Suprapubic skin (tissue), 4 donors: ENCODE data around the gene ZNF543. TPM values are rescaled to one million over a fixed set of nuclear protein-coding genes. Genes with fewer than 3 reads are reported as not detected.
A peak's percentile ranks its signal among the peaks of the same experiment; 100 is the strongest.

Source experiments
- DNase-seq, 2 donors: peaks; one replicate each; pipeline ENCODE4 v3.0.0-alpha.2; 2019; ENCODE audit warnings: low spot score in 2 of 2
- H3K27ac ChIP-seq: fragments of 200-600 bp; sonication (generic); one replicate; pipeline ENCODE4 v1.5.1; 2019
- H3K27me3 ChIP-seq: fragments of 200-600 bp; sonication (generic); one replicate; pipeline ENCODE4 v1.5.1; 2019
- H3K36me3 ChIP-seq: fragments of 200-600 bp; sonication (generic); one replicate; pipeline ENCODE4 v1.5.1; 2019
- H3K4me1 ChIP-seq: fragments of 200-600 bp; sonication (generic); one replicate; pipeline ENCODE4 v1.5.1; 2019
- H3K4me3 ChIP-seq: fragments of 200-600 bp; sonication (generic); one replicate; pipeline ENCODE4 v1.5.1; 2019; ENCODE audit warnings: mild to moderate bottlenecking
- H3K9me3 ChIP-seq: fragments of 200-600 bp; sonication (generic); one replicate; pipeline ENCODE4 v1.5.1; 2019
- CTCF ChIP-seq, 2 donors: fragments of 200-600 bp in 1 of 2; fragments of 450-650 bp in 1 of 2; sonication (generic) in 1 of 2; IDR thresholded peaks; one replicate each; pipeline ENCODE4 v1.5.1; 2016 to 2019; ENCODE audit warnings: antibody characterized with exemption in 2 of 2, mild to moderate bottlenecking in 1 of 2, moderate library complexity in 1 of 2
- EP300 ChIP-seq: sonication (generic); formaldehyde crosslinking; IDR thresholded peaks from one replicate; pipeline ENCODE4 v1.6.1; 2017; ENCODE audit warnings: antibody characterized with exemption
- POLR2A ChIP-seq, 2 donors: fragments of 450-650 bp; IDR thresholded peaks; one replicate each; pipeline ENCODE4 v1.6.1; 2017; ENCODE audit warnings: antibody characterized with exemption in 2 of 2, mild to moderate bottlenecking in 2 of 2, moderate library complexity in 2 of 2
- POLR2AphosphoS5 ChIP-seq, 3 donors: sonication (generic); formaldehyde crosslinking; IDR thresholded peaks; one replicate each; pipeline ENCODE4 v1.6.1; 2017; ENCODE audit warnings: antibody characterized with exemption in 3 of 3
- WGBS: methylation state at CpG from one replicate; pipeline ENCODE4 v1.1.5; 2018; 5-methylcytosine and 5-hydroxymethylcytosine counted together
- total RNA-seq, 4 donors: library from RNA; depleted of rRNA; stranded (reverse); fragments of >200 nt; gene quantifications; one replicate each; pipeline ENCODE4 v1.1.0, GENCODE V29; 2016

ZNF543 gene
- total RNA-seq, 4 donors from 2014 or later, result 9.8 to 15.8 (median 11.6) TPM

- Histone ChIP-seq H3K4me1 (no peaks in the 10 kb centered on the region), H3K27ac (no peak overlapping the region), H3K36me3 (no peaks in the 10 kb centered on the region), H3K9me3 (no peaks in the 10 kb centered on the region), H3K4me3 (no peak overlapping the region), H3K27me3 (no peaks in the 10 kb centered on the region)
- TF ChIP-seq POLR2AphosphoS5 (IDR thresholded peaks at IDR 0.05), result no peak
- no peak for TF ChIP-seq POLR2A (IDR thresholded peaks at IDR 0.05)
- no peak for TF ChIP-seq CTCF (IDR thresholded peaks at IDR 0.05)
- no peak for TF ChIP-seq EP300
- no peak for DNase-seq
- 84% methylated on average over 6 of the region's 6 CpGs for WGBS
Measured at GRCh38 chr19:57342582-57342981, 22.3 kb downstream of the ZNF543 start.

GRCh38 chr19:57348136-57348535 lies 27.9 kb downstream of the ZNF543 start:
- no peaks in the 10 kb centered on the region for H3K27me3 ChIP-seq
- no peak overlapping the region for H3K4me3 ChIP-seq
- TF ChIP-seq EP300, result no peak
- no peak for TF ChIP-seq POLR2A (IDR thresholded peaks at IDR 0.05)
- TF ChIP-seq POLR2AphosphoS5 (IDR thresholded peaks at IDR 0.05), result no peak
- TF ChIP-seq CTCF (IDR thresholded peaks at IDR 0.05), result no peak
- DNase-seq, result no peak
- peaks cover 1% of the 10 kb centered on the region for H3K36me3 ChIP-seq
- WGBS, result 33% methylated on average over 3 of the region's 3 CpGs
- H3K4me1 ChIP-seq, result peaks cover 19% of the 10 kb centered on the region
- no peak overlapping the region for H3K27ac ChIP-seq
- H3K9me3 ChIP-seq, result no peaks in the 10 kb centered on the region

- Histone ChIP-seq H3K4me3 (peak within 1 kb of the TSS; percentile 97), H3K9me3 (peaks cover under 1% of the 10 kb centered on the region), H3K36me3 (peaks cover 31% of the 10 kb centered on the region), H3K4me1 (peaks cover 23% of the 10 kb centered on the region), H3K27me3 (no peaks in the 10 kb centered on the region), H3K27ac (peak within 1 kb of the TSS; percentile 88)
- DNase-seq, result peak; percentile 93 to 94
- TF ChIP-seq EP300, result no peak
- peak in 2 of 3 donors; percentile 20 to 74 for TF ChIP-seq POLR2AphosphoS5 (IDR thresholded peaks at IDR 0.05)
- WGBS, result under 1% methylated on average over 41 of the region's 57 CpGs
Measured at GRCh38 chr19:57350877-57351805, 30.9 kb downstream of the ZNF543 start, which contains the start of gene ZNF304. TSS of gene ZNF304 (plus strand) at chr19:57351271. CDS start at chr19:57351665, 394 bp downstream.

DNA sequence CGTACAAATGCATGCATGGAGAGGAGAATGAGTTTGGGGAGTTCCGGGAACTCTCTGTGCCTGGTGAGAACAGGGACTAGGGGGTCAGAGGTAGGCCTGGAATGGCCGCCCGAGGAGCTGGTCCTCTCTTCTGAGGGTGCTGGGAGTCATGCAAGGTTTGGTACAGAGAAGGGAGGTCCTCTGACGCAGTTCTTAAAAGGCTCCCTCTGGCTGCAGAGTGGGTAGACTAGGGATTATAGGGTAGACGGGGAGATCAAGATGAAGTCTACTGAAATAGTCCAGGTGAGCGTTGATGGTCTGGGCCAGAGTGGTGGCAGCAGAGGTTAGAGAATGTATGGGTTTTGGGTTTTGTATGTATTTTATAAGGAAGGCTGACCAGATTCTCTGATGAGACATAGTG lies 31.6 kb downstream of the ZNF543 start:
- TF ChIP-seq POLR2AphosphoS5 (IDR thresholded peaks at IDR 0.05) (no peak), POLR2A (IDR thresholded peaks at IDR 0.05) (no peak), CTCF (IDR thresholded peaks at IDR 0.05) (no peak), EP300 (no peak)

DNA sequence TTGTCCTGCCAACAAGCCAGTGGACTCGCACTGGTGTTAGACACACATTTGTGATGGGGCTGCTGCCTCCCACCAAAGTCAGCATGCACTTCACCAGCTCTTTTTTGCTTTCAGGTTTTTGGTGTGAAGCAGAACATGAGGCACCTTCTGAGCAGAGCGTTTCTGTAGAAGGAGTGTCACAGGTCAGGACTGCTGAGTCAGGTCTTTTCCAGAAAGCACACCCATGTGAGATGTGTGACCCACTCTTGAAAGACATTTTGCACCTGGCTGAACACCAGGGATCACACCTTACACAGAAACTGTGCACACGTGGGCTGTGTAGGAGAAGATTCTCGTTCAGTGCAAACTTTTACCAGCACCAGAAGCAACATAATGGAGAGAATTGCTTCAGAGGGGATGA lies 35.6 kb downstream of the ZNF543 start:
- Histone ChIP-seq H3K9me3 (peaks cover 10% of the 10 kb centered on the region), H3K4me3 (no peak overlapping the region), H3K27me3 (no peaks in the 10 kb centered on the region), H3K4me1 (peaks cover 22% of the 10 kb centered on the region), H3K36me3 (peaks cover 57% of the 10 kb centered on the region), H3K27ac (no peak overlapping the region)
- WGBS, result 94% methylated on average over 4 of the region's 4 CpGs
- no peak for TF ChIP-seq EP300
- TF ChIP-seq CTCF (IDR thresholded peaks at IDR 0.05), result no peak
- no peak for TF ChIP-seq POLR2AphosphoS5 (IDR thresholded peaks at IDR 0.05)
- no peak for TF ChIP-seq POLR2A (IDR thresholded peaks at IDR 0.05)
- no peak for DNase-seq

More for the DNA sequence above, 31.6 kb downstream of the ZNF543 start:
- H3K4me1 ChIP-seq, result peaks cover 23% of the 10 kb centered on the region
- H3K36me3 ChIP-seq, result peaks cover 38% of the 10 kb centered on the region
- H3K27me3 ChIP-seq, result no peaks in the 10 kb centered on the region
- H3K4me3 ChIP-seq, result peak overlapping the region; percentile 97
- DNase-seq, result no peak
- H3K27ac ChIP-seq, result no peak overlapping the region
- 30% methylated on average over 7 of the region's 7 CpGs for WGBS
- peaks cover 8% of the 10 kb centered on the region for H3K9me3 ChIP-seq
